NCI-H774 (cell line): ENCODE results near the gene CD300E.
"Not testable (repeated sequence)": the region's sequence is repeated elsewhere in the genome, so short reads cannot be mapped to it uniquely, and the experiment has no call there.

Experiments
- DNase-seq: peaks from one replicate; lab custom pipeline; 2025; lab: John Stamatoyannopoulos, UW

CD300E gene

DNA sequence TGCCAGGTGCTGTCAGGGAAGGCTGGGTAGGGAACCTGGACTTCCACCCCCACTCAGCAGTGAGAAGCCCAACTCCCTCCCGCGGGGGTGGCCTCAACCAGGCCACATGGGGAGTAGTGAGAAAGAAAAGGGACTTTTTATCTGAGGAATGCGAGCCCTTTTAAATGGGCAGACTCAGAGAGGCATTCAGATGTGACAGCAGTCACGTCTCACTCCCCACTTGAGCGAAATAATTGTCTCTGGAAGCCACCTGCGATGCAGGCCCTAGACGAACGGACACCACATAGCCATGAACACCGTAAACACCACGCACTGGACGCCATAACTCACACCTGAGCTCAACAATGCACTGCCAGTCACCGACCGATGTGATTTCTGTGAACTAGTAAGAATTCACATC is 11.9 kb upstream of the CD300E start:
- peak; percentile 86 for DNase-seq

DNA sequence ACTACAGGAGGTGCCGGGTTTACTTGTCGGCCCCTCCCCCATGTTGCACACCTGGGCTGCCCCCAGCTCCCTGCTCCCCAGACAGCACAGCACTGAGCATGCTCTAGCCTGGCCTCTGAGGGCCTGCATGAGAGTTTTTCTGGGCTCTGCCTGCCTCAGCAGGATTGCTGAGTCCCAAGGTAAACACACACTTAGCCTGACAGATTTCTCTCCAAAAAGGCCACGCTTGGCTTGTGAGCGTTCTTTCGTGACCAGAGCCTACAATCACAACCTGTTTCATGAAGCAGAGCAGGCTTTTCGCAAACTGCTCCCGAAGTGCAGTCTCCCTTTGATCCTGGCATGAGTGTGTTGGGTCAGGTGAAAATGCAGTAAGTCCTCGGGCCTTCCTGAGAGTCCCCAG is 9.8 kb upstream of the CD300E start:
- DNase-seq, result no peak

DNA sequence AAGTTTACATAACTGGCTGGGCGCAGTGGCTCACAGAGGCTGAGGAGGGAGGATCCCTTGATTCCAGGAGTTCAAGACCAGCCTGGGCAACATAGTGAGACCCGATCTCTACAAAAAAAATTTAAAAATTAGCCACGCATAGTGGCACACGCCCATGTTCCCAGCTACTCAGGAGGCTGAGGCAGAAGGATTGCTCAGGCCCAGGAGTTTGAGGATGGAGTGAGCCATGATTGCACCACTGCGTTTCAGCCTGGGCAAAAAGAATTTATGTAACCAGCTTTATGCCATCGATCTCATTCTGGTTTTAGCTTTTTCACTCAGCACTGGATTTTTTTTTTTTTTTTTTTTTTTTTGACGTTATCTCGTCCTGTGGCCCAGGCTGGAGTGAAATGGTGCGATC is 9.1 kb upstream of the CD300E start:
- no peak for DNase-seq

DNA sequence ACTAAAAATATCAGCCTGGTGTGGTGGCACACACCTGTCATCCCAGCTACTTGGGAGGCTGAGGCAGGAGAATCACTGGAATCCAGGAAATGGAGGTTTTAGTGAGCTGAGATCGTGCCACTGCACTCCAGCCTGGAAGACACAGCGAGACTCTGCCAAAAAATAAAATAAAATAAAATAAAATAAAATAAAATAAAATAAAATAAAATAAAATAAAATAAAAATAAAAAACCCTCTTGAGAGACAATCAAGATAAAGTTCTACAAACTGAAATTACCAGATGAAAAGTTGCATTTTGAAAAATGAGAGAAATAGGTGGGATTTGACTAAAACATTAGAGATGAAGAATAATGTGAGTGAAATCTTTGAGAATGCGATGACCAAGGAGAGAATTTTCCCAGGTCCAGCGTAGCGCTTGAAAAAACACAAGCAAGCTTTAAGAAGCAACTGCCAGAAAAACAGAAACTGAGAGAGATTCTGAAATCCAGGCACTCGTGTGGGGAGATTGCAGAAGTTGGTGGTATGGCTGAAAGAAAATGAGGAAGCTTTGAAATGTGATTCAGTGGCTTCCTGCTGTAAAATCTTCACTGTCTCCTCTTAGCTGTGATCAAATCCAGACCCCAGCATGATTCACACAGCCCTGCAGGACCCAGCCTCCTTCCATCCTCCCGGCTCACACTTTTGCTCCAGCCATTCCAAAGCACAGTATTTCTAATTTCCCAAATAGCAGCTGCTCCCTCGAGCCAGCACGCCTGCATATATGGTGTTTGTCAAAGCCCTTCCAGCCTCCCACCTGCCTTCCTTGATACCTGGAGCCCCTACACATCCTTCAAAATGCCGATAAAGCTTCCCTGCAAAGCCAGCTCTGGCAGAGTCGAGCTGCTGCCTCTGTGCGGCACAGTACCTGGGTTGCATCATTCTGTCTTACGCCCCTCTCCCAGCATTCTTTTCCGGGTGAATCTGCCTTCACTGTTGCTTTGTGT is 8.2 kb upstream of the CD300E start:
- no peak for DNase-seq

DNA sequence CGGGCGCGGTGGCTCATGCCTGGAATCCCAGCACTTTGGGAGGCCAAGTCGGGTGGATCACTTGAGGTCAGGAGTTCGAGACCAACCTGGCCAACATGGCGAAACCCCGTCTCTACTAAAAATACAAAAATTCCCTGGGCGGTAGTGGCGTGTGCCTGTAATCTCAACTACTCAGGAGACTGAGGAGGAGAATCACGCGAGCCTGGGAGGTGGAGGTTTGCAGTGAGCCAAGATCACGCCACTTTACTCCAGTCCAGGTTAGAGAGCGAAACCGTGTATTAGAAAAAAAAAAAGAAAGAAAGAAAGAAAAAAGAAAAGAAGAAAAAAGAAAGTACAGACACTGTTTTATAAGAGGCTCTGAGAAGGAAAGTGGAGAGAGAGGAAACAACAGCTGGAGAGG is 6.7 kb upstream of the CD300E start:
- not testable (repeated sequence) for DNase-seq

DNA sequence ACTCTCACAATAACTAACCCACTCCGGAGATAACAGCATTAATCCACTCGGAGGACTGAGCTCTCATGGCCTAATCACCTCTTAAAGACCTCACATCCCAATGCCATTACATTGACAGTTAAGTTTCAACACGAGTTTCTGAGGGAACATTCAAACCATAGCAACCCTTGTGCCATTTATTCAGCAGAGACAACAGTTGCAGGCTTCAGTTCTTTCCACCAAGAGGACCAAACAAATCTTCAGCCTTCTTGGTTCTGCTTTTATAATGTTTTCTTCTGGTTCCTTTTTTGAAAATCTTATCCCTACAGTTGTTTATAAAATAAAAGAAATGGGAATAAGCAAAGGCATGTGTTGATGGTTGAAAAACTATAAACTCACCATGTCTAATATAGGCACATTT is 2.1 kb upstream of the CD300E start:
- DNase-seq, result no peak

DNA sequence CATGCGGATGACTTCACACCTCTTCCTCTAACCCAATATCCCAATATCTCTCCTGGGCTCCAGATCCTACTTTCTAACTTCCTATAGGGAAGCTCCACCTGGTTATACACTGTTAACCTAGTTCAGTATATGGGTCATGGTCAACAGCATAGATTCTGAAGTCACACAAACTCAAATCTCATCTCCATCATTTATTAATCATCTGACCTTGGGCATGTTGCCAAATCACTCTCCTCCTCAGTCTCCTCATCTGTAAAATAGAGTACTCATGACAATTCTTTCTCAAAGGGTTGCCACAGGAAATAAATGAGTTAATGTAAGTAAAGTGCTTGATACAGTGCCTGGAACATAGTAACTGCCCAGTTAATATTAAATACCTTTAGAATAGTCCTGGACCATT is 593 bp upstream of the CD300E start:
- no peak for DNase-seq

DNA sequence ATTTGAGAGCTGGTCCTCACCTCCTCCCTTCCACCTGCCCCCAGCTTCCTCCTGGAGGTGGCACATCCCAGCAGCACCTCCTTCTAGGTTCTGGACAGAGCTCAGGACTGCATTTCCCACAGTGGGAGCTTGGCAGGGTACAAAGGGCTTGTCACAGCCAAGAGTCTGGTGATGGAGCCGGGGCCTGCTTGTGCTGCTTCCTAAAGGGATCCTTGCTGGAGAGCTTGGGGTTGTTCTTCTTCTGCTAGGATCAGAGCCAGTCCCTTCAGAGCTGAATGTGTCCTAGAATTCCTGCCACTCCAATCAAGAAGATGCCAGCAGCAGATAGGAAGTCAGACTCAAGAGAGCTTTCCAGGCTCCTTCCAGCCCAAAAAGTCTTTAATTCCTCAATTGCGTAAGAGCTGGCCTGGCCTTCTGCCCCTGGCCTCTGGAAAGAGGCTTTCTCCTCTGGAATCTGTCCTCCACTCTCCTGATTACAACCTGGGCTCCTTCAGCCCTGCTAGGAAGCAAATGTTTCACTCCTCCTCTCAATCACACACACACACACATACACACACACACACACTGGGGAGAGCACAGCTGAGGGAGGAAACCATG is 4.4 kb downstream of the CD300E start:
- no peak for DNase-seq

DNA sequence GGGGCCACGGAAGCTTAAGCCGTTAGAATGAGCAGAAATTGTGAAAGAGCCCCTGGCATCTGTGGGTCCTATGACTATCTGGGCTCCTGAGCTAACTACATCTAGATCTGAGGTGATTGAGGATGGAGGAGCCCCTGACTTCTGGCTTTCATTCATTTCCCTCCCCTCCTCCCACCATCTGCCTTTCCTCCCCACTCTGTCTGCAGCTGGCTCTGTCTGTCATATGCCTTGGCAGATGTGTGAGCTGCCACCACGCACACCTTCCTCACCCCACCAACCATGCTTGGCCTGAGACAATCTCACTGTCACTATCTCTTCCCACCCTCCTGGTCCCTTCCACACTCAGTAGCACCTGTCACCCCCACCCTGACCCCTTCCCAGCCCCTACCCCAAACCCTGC is 5.1 kb downstream of the CD300E start:
- no peak for DNase-seq

DNA sequence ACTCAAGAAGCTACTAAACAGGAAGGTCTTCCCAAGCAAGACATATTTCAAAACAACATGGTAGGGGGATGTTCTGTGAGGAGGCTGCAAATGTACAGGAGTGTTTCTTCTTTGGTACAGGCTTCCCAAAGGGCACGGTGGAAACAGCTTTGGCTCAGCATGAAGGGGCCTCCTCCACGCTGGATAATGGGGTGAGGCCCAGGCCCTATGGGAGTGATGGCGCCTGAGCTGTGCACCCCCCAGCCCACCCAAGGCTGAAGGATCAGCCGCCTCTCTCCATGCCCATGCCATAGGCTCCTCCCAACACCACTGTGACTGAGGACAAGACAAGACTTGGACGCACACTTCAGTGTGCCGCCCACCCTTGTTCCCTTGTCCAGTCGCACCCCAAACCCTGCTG is 6.8 kb downstream of the CD300E start:
- no peak for DNase-seq

DNA sequence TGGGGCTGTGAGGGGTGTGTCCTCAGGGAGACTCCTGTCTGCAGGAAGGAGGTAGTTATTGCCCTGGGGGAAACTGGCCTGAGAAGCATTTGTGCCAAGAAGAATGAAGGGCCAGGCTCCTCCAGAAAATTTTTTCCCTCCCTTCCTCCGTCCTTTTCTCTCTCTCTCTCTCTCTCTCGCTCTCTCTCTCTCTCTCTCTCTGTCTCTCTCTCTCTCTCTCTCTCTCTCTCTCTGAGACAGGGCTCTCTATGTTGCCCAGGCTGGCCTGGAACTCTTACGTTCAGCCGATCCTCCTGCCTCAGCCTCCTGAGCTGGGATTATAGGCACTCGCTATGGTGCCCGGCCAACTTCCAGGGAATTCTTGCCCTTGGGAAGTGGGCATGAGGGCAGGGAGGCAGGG is 11.5 kb downstream of the CD300E start:
- DNase-seq, result no peak

DNA sequence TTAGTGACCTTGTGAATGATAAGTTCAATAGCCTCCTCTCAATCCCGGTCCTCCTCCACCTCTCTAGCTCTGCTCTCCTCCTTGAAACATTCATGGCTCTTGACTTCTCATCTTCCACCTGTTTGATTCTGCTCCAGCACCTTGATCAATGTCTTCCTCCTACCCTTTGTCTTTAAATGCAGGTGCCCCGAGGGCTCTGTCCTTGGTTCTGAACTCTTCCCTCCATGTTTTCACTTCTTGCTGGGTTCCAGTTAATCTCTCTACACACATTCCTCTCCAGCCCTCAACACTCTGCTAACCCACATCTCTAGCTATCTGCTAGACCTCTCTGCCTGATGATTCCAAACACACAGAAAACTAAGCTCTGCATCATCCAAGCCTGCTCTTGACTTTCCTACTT is 13.4 kb downstream of the CD300E start:
- no peak for DNase-seq

DNA sequence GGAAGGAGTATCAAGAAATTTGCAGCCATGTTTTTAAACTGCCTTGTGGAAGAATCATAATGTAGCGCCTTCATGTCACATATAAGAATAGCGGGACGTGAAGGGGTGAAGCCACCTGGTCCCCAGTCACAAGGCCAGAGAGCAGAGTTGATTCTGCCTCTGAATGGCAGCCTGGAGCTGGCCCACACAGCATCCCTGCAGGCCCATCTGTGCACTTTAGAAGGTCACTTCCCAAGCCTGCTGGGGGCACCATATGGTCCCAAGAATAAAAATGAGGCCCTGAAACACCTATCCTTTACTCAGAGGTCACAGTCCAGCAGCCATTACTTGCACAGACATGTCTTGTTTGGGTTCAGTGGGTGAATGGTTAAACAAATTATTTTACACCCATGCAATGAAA is 15.0 kb downstream of the CD300E start:
- DNase-seq, result no peak

DNA sequence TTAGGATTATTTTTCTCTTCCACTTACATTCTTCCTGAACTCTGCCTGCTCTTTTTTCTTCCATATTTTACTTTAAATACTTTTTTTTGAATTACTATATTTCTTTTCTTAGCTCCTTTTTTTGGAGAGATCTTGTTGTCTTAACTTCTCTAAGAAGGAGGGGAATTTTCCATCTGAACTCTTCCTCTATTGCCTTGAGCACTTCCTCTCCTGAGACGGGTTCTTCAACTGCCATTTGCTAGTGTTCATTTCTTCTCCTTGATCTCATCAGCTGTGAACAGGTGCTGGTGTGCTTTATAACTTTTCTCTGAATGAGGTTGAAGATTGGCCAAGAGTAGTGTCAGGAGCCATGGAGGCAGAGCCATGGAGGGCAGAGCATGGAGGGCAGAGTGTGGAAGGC is 16.3 kb downstream of the CD300E start:
- no peak for DNase-seq

DNA sequence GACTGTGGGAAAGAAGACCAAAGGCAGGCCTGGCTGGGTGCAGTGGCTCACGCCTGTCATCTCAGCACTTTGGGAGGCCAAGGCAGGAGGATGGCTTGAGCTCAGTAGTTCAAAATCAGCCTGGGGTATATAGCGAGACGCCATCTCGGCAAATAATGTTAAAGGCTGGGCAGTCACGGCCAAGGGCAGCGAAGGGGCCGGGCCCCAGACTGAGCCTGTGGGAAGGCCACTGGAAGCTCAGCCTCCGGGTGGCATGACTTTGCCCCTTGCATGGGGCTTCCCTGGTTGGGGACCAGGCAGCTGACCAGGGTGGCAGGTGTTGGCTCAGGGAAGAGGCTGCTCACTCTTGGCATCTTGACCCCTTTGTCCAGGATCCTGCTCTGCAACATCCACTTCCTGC is 17.5 kb downstream of the CD300E start:
- DNase-seq, result no peak

DNA sequence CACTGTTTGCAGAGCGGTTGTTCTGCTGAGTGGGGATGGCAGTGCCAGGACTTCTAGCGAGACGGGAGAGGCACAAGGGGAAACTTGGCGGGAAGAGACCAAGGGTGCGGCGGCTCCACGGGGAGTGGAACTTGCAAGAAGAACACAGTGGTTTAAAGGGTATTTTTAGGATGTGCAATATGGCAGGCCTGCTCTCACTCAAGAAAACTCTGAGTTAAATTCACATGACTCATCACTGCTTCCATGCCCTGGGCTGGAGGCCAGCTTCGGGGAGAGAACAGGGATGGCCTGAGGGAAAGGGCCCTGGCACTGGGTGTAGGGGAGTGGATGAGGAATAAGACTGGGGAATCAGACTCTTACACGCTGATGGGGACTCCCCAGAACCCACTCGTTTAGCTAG is 18.2 kb downstream of the CD300E start:
- DNase-seq, result no peak

DNA sequence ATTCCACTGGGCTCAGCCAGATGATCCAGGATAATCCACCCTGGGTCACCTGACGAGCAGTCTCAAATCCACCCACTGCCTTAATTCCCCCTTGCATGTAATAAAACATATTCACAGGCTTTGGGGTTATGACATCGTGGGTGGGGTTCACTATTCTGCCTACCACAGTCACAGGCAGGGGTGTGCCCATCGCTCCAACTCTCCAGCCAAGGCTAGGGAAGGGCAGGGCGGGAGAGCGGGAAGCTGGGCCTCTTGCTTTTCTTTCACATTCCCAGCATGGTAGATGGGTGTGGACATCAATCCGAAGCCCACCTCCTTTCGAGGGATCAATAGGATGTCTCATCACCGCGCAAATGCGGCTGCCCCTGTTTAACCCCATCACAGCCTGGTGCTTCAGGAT is 18.8 kb downstream of the CD300E start:
- no peak for DNase-seq

DNA sequence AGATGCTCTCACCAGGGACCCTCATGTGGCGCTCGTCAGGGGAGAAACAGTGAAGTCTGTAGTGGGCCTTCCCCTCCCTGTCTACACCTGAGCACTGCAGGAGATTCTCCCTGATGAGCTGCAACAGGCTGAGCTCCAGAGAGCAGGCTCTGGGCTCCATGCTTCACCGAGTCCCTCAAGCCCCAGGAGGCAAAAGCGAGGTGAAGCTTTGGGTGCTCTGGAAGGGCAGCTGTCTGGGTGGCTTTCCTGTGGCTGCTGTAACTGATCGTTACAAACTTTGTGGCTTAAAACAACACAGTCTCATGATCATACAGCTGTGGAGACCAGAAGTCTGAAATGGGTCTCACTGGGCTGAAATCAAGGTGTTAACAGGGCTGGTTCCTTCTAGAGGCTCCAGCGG is 19.3 kb downstream of the CD300E start:
- DNase-seq, result no peak

DNA sequence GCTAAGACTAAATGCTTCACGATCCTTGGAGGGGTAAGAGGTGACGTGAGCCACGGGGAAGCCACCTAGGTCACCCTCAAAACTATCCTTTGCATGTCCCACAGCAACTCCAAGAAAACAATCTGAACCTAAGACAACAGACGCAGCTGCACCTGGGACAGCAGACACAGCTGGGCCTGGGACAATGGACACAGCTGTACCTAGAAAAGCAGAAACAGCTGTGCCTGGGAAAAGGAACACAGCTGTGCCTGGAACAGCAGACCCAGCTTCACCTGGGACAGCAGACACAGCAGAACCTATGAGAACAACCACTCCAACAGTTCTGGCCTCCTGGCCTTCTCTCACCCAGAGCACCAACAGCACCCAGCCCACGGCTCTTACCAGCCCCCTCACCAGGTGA is 19.8 kb downstream of the CD300E start:
- DNase-seq, result no peak

DNA sequence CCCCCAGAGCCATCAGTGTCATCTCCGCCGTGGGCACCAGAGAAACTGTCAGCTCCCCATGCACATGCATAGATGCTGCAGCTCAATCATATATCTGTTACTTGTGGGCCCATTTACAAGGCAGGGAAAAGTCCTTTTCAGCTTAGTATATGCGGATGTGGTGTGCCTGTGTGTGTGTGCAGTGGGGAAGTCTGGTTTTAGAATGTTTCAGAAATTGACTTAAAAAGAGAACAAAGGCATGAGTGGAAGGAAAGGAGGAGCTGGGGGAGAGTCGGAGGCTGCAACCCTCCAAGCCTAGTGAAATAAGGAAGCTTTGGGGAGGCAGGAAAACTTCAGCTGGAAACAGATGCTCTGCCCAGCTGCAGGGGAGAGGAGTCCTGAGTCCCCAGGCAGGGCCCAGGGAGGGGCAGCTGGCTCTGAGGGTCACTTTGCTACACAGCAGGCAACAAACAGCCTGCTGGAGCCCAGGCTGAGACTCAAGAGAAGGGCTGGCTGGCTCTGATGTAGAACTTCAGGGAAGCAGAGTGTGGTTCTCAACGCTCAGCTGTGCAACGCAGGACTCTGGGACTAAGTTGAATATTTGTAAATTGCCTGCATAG is 20.4 kb downstream of the CD300E start:
- DNase-seq, result no peak

DNA sequence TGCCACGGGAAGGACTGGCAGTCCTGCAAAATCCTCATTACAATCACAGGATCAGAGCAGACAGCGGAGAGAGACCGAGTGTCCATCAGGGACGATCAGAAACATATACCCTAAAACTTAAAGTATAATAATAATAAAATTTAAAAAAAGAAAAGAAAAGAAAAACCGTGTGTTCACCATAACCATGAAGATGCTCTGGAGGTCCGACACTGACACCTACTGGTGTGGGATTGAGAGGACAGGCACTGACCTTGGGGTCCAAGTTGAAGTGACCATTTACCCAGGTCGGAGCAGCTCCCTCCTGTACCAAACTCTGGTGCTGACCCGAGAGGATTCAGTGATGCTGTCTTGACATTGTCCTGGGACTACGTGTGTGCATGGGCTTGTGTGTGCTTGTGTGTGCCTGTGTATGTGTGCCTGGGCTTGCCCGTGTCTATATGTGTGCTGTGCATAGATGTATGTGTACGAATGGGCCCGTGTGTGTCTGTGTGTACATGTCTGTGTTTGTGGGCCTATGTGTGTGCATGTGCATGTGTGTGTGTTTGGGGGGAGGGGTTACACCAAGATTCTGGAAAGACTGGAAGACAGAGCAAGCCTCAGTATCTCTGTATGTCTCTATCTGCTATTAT is 21.5 kb downstream of the CD300E start:
- DNase-seq, result no peak

DNA sequence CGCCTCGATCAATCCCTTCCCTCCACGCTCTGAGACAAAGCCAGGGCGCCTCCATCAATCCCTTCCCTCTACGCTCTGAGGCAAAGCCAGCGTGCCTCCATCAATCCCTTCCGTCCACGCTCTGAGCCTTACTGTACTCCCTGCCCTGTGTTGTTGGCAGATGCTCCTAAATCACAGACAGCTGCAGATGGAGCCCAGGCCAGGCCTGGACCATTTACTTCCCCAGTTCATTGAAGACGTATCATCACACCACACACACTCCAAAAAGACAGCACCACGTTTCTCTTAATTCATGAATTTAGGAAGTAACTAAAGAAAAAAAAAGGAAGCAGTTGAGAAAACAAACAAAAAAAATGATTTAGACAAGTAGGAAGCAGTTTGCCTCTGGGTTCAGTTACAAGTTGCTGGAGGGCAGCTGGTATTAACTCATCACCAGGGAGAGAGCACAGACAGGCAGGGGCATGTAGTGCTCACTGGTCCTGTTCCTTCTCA is 24.0 kb downstream of the CD300E start:
- DNase-seq, result no peak

DNA sequence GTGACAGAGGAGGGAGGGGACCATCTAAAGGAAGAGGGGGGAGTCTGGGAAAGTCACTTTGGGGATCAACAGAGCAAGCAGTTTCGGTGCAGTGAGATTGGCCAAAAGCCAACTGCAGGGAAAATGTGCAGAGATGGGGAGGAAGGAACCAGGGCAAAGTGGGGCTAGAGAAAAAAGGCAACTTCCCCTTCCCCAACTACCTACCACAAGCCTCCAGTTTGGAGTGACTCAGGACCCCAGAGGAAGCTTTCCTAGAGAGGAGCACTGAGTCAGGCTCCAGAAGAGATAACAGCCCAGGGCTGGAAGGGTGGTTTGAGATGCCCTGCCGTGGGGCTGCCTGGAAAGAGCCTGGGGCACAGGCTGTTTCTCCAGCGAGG is 24.5 kb downstream of the CD300E start:
- DNase-seq, result no peak
